ENCODE measurements around the gene MRPL4.

The MRPL4 gene

DNA sequence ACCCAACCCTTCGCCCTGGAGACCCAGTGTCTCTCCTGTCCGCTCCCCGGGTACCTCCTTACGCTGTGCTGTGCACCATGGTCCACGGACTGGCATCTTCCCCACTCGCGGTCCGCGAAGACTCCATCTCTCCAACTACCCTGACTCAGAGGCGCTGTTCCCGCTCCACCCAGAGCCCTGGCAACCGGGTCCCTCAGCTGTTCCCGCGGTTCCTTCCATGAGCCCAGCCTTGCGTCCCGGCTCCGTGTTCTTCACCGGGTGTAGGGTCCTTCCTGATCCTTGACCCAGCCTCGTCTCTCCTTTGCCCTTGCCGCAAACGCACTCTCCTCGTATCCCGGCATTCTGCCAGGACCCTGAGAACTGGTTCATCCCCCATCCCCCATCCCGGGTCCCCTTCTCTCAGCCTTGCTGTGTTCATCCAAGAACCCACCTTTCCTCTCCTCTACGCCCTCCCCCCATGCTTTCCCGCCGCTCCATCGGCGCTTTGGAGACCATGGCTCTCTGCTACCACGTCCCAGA, 38.4 kb downstream of the MRPL4 start:
- DNase-seq, result peak in 1 of 2 donors; percentile 24

DNA sequence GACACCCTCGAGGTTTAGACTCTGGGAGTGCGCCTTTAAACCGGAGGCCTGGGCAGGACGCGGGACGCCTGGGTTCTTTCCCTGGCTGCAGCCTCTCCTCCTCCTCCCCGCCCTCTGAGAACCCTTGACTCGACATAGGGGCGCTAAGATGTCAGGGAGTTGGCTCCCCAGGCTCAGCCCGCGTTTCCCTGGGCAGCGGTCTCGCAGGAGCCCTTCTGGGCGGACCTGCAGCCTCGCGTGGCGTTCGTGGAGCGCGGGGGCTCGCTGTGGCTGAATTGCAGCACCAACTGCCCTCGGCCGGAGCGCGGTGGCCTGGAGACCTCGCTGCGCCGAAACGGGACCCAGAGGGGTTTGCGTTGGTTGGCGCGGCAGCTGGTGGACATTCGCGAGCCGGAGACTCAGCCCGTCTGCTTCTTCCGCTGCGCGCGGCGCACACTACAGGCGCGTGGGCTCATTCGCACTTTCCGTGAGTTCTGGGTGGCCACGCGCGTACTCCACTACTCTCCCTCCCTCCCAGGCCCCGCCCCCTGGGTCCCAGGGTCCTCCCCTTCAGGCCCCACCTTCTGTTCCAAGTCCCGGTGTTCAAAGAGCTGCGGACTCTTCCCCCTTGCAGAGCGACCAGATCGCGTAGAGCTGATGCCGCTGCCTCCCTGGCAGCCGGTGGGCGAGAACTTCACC, 39.0 kb downstream of the MRPL4 start:
- peak; percentile 62 to 66 for DNase-seq

DNA sequence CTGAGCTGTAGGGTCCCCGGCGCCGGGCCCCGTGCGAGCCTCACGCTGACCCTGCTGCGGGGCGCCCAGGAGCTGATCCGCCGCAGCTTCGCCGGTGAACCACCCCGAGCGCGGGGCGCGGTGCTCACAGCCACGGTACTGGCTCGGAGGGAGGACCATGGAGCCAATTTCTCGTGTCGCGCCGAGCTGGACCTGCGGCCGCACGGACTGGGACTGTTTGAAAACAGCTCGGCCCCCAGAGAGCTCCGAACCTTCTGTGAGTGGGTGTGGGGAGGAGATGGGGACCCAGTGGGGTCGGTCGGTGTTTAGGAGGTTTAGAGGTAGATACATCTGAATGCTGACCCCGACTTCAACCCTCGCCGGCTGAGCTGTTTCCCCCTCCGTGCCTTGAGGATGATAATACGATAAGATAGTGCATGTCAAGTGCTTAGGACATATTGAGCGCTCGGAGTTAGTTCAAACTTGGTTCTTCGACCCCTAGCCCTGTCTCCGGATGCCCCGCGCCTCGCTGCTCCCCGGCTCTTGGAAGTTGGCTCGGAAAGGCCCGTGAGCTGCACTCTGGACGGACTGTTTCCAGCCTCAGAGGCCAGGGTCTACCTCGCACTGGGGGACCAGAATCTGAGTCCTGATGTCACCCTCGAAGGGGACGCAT, 39.7 kb downstream of the MRPL4 start:
- DNase-seq, result no peak

DNA sequence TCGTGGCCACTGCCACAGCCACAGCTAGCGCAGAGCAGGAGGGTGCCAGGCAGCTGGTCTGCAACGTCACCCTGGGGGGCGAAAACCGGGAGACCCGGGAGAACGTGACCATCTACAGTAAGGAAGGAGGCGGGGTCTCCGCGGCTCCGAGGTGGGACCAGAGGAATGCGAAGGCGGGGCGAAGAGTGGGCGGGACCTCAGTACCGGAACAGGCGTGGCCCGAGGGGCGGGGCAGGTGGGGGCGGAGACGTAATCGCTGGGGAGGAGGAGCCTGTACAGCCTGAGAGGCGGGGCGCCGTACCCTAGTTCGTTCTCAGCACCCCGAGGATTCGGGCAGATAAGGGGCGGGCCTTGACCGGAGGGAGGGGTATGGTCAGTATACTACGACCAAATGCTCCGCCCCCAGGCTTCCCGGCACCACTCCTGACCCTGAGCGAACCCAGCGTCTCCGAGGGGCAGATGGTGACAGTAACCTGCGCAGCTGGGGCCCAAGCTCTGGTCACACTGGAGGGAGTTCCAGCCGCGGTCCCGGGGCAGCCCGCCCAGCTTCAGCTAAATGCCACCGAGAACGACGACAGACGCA, 40.3 kb downstream of the MRPL4 start:
- peak; percentile 72 to 84 for DNase-seq

DNA sequence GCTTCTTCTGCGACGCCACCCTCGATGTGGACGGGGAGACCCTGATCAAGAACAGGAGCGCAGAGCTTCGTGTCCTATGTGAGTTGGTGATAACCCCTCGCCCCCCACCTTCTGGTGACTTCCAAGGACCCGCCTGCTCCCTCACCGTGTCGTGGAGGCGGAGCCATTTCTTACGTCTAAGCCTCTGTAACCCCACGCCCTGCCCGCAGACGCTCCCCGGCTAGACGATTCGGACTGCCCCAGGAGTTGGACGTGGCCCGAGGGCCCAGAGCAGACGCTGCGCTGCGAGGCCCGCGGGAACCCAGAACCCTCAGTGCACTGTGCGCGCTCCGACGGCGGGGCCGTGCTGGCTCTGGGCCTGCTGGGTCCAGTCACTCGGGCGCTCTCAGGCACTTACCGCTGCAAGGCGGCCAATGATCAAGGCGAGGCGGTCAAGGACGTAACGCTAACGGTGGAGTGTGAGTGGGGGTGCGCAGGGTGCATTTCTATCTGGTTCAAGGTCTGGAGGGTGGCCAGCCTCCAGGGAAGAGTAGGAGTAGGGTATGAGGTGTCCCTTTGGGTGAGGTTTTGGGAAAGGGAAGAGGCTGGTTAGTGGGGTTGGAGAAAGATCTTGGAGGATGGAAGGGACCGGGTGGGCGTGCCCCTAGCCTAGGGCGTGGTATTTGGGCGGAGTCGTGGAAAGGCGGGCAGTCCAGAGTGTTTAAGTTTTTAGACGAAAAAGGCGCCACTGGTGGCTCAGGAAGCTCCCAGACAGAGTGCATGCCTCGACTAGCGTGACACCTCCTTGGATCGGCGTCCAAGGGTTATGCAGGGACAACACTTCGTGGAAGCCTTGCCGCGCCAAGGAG, 41.0 kb downstream of the MRPL4 start:
- DNase-seq, result no peak

DNA sequence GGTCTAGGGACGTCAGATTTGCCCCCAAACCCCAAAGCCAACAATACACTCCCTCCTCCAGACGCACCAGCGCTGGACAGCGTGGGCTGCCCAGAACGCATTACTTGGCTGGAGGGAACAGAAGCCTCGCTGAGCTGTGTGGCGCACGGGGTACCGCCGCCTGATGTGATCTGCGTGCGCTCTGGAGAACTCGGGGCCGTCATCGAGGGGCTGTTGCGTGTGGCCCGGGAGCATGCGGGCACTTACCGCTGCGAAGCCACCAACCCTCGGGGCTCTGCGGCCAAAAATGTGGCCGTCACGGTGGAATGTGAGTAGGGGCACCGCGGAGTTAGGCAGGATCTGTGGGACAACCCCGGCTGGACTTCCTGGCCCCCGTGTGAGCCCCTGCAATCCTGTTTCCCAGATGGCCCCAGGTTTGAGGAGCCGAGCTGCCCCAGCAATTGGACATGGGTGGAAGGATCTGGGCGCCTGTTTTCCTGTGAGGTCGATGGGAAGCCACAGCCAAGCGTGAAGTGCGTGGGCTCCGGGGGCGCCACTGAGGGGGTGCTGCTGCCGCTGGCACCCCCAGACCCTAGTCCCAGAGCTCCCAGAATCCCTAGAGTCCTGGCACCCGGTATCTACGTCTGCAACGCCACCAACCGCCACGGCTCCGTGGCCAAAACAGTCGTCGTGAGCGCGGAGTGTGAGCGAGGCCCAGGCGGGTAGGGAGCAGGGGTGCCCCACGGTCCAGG, 41.8 kb downstream of the MRPL4 start:
- no peak for DNase-seq

DNA sequence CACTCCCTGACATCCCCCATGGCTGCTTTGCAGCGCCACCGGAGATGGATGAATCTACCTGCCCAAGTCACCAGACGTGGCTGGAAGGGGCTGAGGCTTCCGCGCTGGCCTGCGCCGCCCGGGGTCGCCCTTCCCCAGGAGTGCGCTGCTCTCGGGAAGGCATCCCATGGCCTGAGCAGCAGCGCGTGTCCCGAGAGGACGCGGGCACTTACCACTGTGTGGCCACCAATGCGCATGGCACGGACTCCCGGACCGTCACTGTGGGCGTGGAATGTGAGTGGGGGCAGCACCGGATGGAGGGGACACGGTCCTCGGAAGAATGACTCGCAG, 42.3 kb downstream of the MRPL4 start:
- DNase-seq, result no peak

DNA sequence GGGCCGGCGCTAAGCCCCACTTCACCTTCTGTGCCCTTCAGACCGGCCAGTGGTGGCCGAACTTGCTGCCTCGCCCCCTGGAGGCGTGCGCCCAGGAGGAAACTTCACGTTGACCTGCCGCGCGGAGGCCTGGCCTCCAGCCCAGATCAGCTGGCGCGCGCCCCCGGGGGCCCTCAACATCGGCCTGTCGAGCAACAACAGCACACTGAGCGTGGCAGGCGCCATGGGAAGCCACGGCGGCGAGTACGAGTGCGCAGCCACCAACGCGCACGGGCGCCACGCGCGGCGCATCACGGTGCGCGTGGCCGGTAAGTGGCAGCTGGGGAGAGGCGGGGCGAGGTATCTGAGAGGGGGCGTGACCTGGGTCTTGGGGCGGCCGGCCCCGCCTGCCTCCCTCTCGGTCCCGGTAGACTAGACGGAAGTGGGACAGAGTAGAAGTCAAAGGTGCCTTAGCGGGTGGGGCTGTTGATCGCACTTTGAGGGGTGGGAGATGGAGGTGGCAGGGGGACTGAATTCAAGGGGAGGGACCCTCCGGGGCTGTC, 43.4 kb downstream of the MRPL4 start:
- peak; percentile 65 to 66 for DNase-seq

DNA sequence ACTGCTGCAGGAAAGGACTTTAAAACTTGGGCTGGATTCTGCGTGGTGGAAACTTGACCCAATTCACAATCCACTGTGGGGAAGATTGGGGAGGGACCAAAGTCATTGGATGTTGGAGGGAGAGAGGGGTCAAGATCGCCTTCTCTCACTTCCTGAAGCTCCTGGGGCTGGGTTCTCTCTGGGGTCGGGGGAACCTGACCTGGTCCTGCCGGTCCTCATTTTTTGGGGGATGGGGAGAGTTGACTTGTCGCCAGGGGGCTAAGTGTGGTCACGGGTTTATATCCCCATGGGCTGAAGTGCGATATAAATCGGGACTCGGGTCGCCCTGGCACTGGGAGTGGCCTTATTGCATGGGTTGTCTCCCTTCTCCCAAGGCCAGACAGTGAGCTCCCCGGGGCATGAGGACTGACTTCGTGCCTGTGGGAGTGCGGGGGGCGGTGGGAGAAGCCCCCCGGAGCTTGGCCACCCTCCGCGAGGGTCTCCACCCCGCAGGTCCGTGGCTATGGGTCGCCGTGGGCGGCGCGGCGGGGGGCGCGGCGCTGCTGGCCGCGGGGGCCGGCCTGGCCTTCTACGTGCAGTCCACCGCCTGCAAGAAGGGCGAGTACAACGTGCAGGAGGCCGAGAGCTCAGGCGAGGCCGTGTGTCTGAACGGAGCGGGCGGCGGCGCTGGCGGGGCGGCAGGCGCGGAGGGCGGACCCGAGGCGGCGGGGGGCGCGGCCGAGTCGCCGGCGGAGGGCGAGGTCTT, 44.0 kb downstream of the MRPL4 start:
- DNase-seq, result no peak

DNA sequence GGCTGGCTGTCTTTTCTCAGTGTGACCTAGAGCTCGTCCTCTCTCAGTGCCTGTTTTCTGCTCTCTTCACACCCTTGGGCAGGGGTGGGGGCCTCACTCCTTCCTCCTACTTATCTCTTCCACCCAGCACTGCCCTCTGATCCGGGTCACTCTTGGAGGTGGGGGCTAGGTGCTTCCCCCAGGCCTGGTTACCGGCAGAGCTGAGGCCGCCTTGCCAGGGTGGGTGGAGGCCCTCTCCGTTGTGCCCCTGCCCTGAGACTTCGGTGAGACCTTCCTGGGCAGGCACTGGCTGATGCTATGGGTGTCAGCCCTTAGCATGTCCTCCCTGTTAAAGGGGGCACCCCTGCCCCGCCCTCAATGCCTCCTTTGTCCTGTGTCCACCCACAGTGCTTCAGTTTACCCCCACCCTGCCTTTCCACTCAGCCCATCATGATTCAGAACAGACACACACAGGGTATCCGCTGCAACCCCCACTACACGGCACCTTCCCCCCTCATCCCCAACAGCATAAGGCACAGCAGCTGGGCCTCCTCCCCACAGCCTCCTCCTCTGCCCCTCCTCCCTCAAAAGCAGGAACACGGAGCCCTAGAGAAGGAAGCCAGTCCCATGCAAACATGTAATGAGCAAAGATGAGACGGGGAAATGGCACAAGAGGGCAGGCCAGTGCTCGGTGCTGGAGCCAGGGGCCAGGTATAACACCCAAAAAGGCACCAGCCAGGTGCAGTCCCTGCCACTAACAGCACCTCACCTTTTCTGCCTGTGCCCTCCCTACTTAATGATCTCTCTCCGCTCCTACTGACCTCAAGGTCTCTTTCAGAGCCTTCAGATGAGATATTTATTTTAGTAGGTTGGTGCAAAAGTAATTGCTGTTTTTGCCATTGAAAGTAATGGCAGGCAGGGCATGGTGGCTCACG, 47.8 kb downstream of the MRPL4 start:
- DNase-seq, result no peak

DNA sequence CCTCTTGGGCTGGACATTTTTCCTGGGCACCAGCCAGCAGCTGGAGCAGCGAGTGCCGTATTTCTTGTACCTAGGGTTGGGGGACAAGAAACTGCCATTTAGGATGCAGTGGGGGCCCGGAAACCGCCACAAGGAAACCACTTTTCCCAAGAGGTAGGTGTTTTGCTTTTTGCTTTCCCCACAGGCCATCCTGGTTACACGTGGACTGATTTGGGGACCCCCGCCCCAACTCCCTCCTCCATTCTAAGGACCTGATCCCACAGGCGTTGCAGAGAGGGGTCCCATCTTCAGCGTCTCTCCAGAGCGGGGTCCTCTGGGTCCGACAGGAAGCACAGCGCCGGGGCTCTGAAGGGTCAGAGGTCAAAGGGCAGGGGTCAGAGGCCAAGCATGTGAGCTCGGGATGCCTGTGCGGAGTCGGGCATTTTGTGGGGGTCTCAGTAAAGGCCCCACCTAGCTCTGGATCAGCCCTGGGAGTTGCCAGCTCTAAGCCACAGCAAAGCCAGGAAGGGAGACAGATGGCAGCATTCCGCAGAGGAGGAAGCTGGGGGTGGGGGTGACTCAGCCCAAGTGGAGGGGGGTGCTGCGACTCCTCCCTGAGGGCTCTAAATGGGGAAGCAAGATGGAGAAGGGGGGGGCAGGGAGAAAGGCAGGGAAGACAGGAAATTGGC, 53.3 kb downstream of the MRPL4 start:
- DNase-seq, result no peak

DNA sequence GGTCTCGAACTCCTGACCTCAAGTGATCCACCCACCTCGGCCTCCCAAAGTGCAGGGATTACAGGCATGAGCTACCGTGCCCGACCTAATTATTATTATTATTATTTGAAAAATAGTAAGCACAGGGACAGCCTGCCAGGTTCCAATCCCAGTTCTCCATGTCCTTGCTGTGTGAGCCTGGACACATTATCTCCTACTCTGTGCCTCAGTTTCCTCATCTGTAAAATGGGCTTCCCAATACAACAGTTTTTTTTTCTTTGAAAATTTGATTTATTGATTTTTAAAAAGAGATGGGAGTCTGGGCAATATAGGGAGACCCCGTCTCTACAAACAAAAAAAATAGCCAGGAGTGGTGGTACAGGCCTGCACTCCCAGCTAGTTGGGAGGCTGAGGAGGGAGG, 54.3 kb downstream of the MRPL4 start:
- DNase-seq, result no peak

DNA sequence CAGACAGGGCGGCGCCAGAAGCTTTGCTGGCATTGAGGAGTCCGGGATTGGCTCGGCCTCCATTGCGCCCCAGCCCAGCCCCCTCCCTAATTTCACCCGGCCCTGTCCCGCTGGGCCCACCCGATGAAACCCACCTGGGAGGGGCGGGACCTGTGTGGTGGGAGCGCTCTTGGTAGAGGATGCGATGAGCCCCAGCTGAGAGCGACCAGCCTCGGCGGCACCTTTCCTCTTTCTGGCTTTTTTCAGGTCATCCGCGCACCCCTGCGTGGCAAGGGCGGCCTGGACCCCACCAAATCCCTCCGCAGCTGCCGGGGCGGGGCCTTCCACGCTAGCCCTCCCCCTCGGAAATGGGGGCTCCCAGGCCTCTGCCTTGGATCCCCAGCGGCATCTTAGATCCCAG, 57.4 kb downstream of the MRPL4 start, which contains the start of gene ZGLP1:
Gene ZGLP1 (minus strand): TSS at position 393 of the 400 bp plus-strand sequence.
- no peak for DNase-seq
